ENCODE measurements around the gene TOMM20.

DNA sequence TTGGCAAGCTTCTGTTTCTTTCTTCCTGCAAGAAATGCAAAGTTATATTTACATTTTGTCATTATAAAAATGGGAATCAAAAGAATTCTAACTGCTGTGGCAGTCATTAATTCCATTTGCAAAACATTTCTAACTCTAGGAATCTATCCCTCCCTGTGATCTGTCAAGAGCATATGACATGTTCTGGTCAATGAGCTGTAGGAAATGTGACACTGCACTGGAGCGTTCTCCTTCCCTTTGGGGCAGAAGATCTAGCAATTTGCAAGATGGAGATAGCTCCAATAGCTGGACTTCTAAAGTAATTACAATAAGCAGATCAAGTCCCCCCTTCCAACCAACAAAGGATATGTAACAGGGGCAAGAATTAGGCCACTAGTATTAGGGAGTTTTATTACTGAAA, 6.3 kb downstream of the TOMM20 start:
- TF ChIP-seq, protein P1, sequence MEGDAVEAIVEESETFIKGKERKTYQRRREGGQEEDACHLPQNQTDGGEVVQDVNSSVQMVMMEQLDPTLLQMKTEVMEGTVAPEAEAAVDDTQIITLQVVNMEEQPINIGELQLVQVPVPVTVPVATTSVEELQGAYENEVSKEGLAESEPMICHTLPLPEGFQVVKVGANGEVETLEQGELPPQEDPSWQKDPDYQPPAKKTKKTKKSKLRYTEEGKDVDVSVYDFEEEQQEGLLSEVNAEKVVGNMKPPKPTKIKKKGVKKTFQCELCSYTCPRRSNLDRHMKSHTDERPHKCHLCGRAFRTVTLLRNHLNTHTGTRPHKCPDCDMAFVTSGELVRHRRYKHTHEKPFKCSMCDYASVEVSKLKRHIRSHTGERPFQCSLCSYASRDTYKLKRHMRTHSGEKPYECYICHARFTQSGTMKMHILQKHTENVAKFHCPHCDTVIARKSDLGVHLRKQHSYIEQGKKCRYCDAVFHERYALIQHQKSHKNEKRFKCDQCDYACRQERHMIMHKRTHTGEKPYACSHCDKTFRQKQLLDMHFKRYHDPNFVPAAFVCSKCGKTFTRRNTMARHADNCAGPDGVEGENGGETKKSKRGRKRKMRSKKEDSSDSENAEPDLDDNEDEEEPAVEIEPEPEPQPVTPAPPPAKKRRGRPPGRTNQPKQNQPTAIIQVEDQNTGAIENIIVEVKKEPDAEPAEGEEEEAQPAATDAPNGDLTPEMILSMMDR (conservative IDR thresholded peaks at IDR 0.05 in 1 of 2, IDR thresholded peaks at IDR 0.05 in 1 of 2; ENCODE audit: low read depth in 1 of 2, low read length in 2 of 2) = no peak
- no peak for TF ChIP-seq EZH2 (IDR thresholded peaks at IDR 0.05; ENCODE audit: low read length, missing control alignments)
